Adrenal gland (tissue), 5 donors: ENCODE measurements around the gene PDIA5.

ENCODE experiments used
- CTCF ChIP-seq, 6 experiments: fragments of 450-650 bp in 4 of 6; fragments of 200-600 bp in 2 of 6; sonication (generic) in 1 of 6; IDR thresholded peaks; 1 replicate in 5 of 6; 2 replicates in 1 of 6; pipeline versions ENCODE4 v1.5.1 to v1.8.0; 2016 to 2021; ENCODE audit warnings: antibody characterized with exemption in 6 of 6, mild to moderate bottlenecking in 2 of 6, moderate library complexity in 1 of 6
- POLR2A ChIP-seq, 2 donors: fragments of 450-650 bp; IDR thresholded peaks; one replicate each; pipeline ENCODE4 v1.6.1; 2017; ENCODE audit warnings: antibody characterized with exemption in 2 of 2, mild to moderate bottlenecking in 2 of 2, moderate library complexity in 1 of 2
- donor health status: DM: no; HTN: no; CAD: no.

- TF ChIP-seq CTCF (IDR thresholded peaks at IDR 0.05) (no peak), POLR2A (IDR thresholded peaks at IDR 0.05) (peak; percentile 54 to 90)
Measured at GRCh38 chr3:123066896-123067688, at the start of gene PDIA5.
